IPS-18c (cell line): ENCODE measurements around the gene FN3KRP.
"Not testable (repeated sequence)": the region's sequence is repeated elsewhere in the genome, so short reads cannot be mapped to it uniquely, and the experiment has no call there.

ENCODE experiments used
- H3K4me3 ChIP-seq: 2 replicates; pipeline ENCODE4 v1.7.0; 2013; ENCODE audit warnings: low read depth, mild to moderate bottlenecking, low read length, moderate library complexity; ENCODE audit not compliant: insufficient read depth
- H3K9me3 ChIP-seq: one replicate; pipeline ENCODE4 v1.6.1; 2013; ENCODE audit warnings: mild to moderate bottlenecking, low read length, moderate library complexity; ENCODE audit not compliant: control insufficient read depth, insufficient read depth

The FN3KRP gene

DNA sequence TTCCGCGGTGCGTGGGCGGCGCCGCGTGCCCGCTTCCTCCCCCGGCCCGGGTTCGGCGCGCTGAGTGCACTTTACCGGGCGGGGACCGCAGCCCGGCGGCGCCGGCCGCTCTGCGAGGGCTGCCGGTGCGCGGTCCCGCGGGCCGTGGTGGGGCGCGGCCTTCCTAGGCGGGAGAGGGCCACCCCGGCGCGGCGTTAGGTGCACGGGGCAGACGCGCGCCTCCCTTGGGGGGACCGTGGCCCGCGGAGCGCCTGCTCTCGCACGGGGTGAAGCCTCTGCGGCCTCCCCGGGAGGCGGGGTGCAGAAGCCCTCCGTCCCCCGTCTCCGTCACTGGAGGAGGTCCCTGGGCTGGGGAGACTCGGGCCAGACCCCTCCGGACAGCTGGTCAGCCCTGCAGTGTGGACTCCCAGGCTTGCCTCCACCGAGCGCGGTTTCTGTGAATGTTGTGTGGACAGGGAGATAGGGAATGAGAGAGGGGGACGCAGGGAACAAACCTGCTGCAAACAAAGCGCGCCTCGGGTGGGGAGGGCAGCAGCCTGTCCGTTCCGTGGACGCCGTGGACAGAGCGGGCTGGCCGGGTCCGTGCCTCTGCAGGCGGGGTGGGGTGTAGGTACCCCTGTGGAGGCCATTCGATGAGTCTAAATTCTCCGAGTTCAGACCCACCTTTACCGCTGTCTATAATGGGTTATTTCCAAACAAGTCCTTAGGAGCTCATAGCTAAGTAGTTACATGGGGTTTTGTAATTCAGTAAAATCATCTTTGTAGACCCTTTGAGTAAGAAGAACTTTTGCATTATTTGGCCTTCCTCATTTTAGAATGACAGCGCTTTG, 36.1 kb downstream of the FN3KRP start:
- Histone ChIP-seq H3K4me3 (peak overlapping the region; percentile 99), H3K9me3 (peaks cover 3% of the 10 kb centered on the region)

DNA sequence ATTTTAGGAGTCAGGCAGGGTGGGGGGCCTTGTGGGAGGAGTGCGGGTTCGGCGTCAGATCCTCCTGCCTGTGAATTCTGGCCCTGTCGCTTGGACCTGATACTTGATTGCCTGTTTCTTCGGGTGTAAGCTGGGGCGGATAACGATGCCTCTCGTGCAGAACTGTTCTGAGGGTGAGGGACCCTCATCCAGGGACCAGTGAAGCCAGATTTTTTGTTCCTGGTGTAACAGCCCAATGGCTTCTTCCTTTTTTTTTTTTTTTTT, 36.6 kb downstream of the FN3KRP start:
- peak overlapping the region; percentile 99 for H3K4me3 ChIP-seq
- H3K9me3 ChIP-seq: peaks cover 2% of the 10 kb centered on the region

GRCh38 chr17:82754297-82755208, 38.0 kb downstream of the FN3KRP start:
- H3K9me3 ChIP-seq: no peaks in the 10 kb centered on the region
- peak overlapping the region; percentile 34 for H3K4me3 ChIP-seq

DNA sequence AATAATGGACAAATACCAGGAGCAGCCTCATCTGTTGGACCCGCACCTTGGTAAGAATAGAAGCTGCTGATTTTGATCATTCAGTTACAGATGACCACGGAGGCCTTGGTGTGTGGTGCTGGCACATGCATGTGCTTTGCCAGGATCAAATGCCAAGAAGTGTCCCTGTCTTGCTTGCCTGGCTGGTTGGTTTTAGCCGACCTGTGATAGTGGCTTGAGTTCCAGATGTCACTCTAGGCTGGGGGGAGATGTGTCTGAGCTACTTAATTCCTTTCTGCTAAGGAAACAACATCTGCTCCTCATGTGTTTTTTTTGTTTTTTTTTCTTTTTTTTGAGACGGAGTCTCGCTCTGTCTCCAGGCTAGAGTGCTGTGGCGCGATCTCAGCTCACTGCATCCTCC, 39.7 kb downstream of the FN3KRP start:
- no peaks in the 10 kb centered on the region for H3K9me3 ChIP-seq
- no peak overlapping the region for H3K4me3 ChIP-seq

DNA sequence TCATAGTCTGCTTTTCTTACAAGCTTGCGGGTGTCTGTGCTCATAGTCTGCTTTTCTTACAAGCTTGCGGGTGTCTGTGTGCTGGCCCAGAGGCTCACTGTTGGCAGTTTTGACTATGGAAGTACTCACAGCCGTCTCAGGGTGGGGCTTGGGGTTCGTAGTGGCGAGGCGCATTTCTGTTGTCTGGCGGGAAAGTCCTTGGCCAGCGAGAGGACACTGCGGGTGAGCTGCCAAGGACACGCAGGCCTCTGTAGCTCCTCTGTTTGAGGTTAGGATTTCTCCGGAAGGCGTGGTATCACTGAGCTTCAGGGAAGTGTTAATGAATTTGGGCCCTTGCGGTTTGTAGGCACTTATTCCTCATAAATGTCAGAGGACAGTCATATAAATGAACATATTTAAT, 48.9 kb downstream of the FN3KRP start:
- Histone ChIP-seq H3K4me3 (no peak overlapping the region), H3K9me3 (no peaks in the 10 kb centered on the region)

DNA sequence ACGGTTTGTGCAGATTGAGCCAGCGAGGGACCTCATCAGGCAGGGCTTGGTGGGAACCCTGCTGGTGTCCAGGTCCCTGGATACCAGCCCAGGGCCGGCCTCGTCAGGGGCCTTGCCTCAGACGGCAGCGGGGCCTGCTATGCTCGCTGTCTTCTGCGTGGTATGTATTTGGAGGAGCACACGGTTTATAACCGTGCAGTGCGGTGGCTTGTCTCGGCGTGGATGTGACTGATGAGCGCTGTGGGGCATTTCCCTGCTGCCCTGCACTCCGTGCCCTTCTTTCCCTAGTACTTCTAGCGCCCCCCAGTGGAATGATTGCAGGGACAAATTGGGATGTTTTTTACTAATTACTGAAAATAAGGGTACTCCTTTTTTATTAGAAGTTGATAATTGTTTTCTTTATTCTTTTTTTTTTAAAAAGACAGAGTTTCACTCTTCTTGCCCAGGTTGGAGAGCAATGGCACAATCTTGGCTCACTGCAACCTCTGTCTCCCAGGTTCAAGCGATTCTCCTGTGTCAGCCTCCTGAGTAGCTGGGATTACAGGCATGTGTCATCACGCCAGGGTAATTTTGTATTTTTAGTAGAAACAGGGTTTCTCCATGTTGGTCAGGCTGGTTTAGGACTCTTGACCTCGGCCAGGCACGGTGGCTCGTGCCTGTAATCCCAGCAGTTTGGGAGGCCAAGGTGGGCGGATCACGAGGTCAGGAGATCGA, 50.7 kb downstream of the FN3KRP start:
- H3K4me3 ChIP-seq: no peak overlapping the region

DNA sequence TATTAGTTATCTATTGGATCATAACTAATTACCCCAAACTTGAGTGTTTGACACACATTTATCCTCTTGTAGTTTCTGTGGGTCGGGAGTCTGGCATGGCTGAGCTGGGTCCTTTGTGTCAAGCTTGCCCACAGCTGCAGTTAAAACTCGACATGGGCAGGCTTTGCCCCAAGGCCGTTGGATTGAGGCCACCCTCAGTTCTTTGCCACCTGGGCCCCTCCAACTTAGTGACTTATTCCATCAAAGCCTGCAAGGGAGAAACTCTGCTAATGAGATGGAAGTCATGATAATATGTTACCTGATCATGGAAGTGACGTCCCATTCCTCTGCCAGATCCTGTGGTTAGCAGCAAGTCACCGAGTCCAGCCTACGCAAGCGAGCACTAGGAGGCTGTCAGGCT, 52.5 kb downstream of the FN3KRP start:
- Histone ChIP-seq H3K4me3 (no peak overlapping the region), H3K9me3 (no peaks in the 10 kb centered on the region)

More for the DNA sequence above, 50.7 kb downstream of the FN3KRP start:
- no peaks in the 10 kb centered on the region for H3K9me3 ChIP-seq

DNA sequence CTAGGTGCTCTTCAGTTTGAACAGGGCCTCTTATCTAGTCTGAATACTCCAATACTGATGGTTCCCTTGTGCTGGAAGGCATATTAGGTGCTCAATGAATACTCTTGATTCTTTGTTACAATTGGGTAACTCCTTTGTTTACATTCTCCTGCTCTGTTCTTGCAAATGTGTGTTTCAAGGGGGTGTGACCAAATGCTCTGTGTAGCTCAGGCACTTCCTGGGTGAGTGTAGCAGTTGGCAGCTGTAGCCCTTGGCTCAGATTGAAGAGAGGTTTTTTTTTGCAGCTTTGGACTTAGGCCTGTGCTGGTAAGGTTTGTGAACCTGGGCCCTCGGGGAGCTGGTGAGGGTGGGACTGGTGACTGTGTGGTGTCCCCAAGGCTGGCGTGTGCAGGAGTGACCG, 55.5 kb downstream of the FN3KRP start:
- no peak overlapping the region for H3K4me3 ChIP-seq
- H3K9me3 ChIP-seq: no peaks in the 10 kb centered on the region

GRCh38 chr17:82774456-82774855, 58.0 kb downstream of the FN3KRP start:
- not testable (repeated sequence) for H3K9me3 ChIP-seq, H3K4me3 ChIP-seq

DNA sequence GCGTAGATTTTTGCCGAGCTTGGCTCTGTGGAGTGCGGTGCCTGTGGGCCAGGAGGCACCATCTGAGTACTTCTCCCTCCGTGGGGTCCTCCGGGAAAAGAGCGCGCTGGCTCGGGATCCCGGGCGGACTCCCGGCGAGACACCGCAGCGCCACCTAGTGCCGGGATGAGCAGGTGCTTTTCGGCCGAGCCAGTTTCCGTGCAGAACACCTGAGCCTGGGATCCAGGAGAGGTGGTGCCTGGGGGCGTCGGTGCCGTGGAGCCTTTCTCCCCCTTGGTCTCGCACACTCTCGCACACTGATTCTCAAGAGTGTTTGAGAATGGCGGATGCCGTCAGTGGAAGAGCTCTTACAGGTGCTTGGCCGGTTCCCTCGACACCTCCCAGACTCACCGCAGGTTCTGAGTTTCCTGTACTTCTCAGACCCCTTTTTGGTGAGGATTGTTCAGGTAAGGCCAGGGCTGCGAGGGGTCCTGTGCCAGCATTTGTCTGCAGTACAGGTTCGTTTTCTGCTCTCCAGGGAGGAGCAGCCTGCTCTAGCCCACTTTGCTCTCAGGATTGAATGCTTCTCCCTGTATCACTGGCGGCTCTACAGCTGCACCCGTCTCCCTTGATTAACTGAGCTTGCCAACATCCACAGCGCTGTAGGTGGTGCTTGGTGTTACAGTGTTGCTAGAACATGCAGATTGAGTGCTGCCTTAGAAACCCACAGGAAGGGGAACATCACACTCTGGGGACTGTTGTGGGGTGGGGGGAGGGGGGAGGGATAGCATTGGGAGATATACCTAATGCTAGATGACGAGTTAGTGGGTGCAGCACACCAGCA, 58.7 kb downstream of the FN3KRP start:
- Histone ChIP-seq H3K4me3 (no peak overlapping the region), H3K9me3 (no peaks in the 10 kb centered on the region)

- H3K4me3 ChIP-seq: no peak overlapping the region
Measured at GRCh38 chr17:82776454-82776853, 59.9 kb downstream of the FN3KRP start.

More at GRCh38 chr17:82776454-82776853, 59.9 kb downstream of the FN3KRP start:
- H3K9me3 ChIP-seq: no peaks in the 10 kb centered on the region
